GM12801 (cell line): Measurements from ENCODE around the gene SIGLEC6.

Experiments used
- CTCF ChIP-seq: IDR thresholded peaks from one replicate; pipeline ENCODE4 v1.5.1; 2011; ENCODE audit warnings: control low read depth; ENCODE audit not compliant: insufficient read length; ENCODE audit errors: extremely low read depth

SIGLEC6 gene

GRCh38 chr19:51531349-51532315, at the start of gene SIGLEC6:
TSS of gene SIGLEC6 (minus strand) at chr19:51531670. CDS start at chr19:51531648, 22 bp downstream.
- TF ChIP-seq CTCF, result no peak

GRCh38 chr19:51576850-51577249, 45.4 kb upstream of the SIGLEC6 start:
- TF ChIP-seq CTCF, result no peak

GRCh38 chr19:51573331-51573730, 41.9 kb upstream of the SIGLEC6 start:
- TF ChIP-seq CTCF, result no peak

GRCh38 chr19:51572908-51573307, 41.4 kb upstream of the SIGLEC6 start:
- TF ChIP-seq CTCF, result no peak

- no peak for TF ChIP-seq CTCF
Measured at GRCh38 chr19:51572410-51572809, 40.9 kb upstream of the SIGLEC6 start.

- TF ChIP-seq CTCF, result no peak
Measured at GRCh38 chr19:51571599-51571998, 40.1 kb upstream of the SIGLEC6 start.

GRCh38 chr19:51570962-51571575, 39.6 kb upstream of the SIGLEC6 start, which contains the start of gene ZNF175:
TSS of gene ZNF175 (plus strand) at chr19:51571283. CDS start at chr19:51573330, 2,047 bp downstream.
- TF ChIP-seq CTCF, result no peak
